H1 (cell line): ENCODE data around the gene CCNYL1. TPM values are rescaled to one million over a fixed set of nuclear protein-coding genes. Genes with fewer than 3 reads are reported as not detected.

Experiments used
- CTCF ChIA-PET: fragments of 300-600 bp; sonication (Branson Sonifier 250); formaldehyde crosslinking; loops from one replicate; lab custom pipeline; 2021; ENCODE audit not compliant: partially characterized antibody; lab: Charles Lee
- POLR2A ChIA-PET: fragments of 300-600 bp; sonication (Branson Sonifier 250); formaldehyde crosslinking; loops from one replicate; lab custom pipeline; 2021; ENCODE audit warnings: inconsistent platforms; ENCODE audit not compliant: partially characterized antibody; lab: Charles Lee
- DNase-seq, 2 experiments: peaks; one replicate each; pipeline versions ENCODE4 v3.0.0 to v3.0.0-alpha.2; 2010 to 2022; ENCODE audit warnings: low spot score in 2 of 2, low read depth in 1 of 2, mixed read lengths in 1 of 2
- FAIRE-seq: peaks from 2 replicates; lab custom pipeline; 2011; peaks lifted over from hg19 to GRCh38; lab: Jason Lieb, UNC
- H2AFZ ChIP-seq: 2 replicates; pipeline ENCODE4 v1.8.1; 2012; ENCODE audit warnings: low read length, inconsistent platforms
- H2AK5ac ChIP-seq: 2 replicates; pipeline ENCODE4 v1.6.1; 2013; ENCODE audit warnings: low read depth, low read length
- H2BK120ac ChIP-seq: replicated peaks from 2 replicates; pipeline ENCODE3; 2013; ENCODE audit warnings: low read depth, low read length, inconsistent platforms
- H2BK12ac ChIP-seq: 2 replicates; pipeline ENCODE4 v1.6.1; 2013; ENCODE audit warnings: low read depth, low read length
- H2BK15ac ChIP-seq: 2 replicates; pipeline ENCODE4 v1.6.1; 2013; ENCODE audit warnings: low read length
- H2BK20ac ChIP-seq: 2 replicates; pipeline ENCODE4 v1.6.1; 2013; ENCODE audit warnings: low read length
- H2BK5ac ChIP-seq: 2 replicates; pipeline ENCODE4 v1.6.1; 2013; ENCODE audit warnings: low read depth, low read length
- H3K14ac ChIP-seq: 2 replicates; pipeline ENCODE4 v1.6.1; 2013; ENCODE audit warnings: inconsistent platforms; ENCODE audit not compliant: insufficient read length
- H3K18ac ChIP-seq: 2 replicates; pipeline ENCODE4 v1.6.1; 2013; ENCODE audit warnings: low read length; ENCODE audit errors: extremely low read depth
- H3K23ac ChIP-seq: 2 replicates; pipeline ENCODE4 v1.6.1; 2013; ENCODE audit warnings: inconsistent platforms; ENCODE audit not compliant: insufficient read length
- H3K23me2 ChIP-seq: 2 replicates; pipeline ENCODE4 v1.6.1; 2013; ENCODE audit warnings: low read depth, low read length
- H3K27ac ChIP-seq: 2 replicates; pipeline ENCODE4 v1.6.1; 2011; ENCODE audit warnings: low read depth, low read length, inconsistent platforms
- H3K27me3 ChIP-seq, 4 experiments: replicated peaks in 1 of 4; 1 replicate in 1 of 4; 2 replicates in 3 of 4; pipeline versions ENCODE4 v1.6.1 to v1.8.1; 2011 to 2013; ENCODE audit warnings: low read length in 3 of 4, mild to moderate bottlenecking in 3 of 4, inconsistent platforms in 2 of 4, mixed read lengths in 2 of 4, moderate library complexity in 1 of 4; ENCODE audit not compliant: control insufficient read depth in 3 of 4, insufficient read depth in 3 of 4; ENCODE audit errors: extremely low read depth in 1 of 4
- H3K36me3 ChIP-seq, 4 experiments: 2 replicates each; pipeline versions ENCODE4 v1.6.1 to v1.8.1; 2011 to 2013; ENCODE audit warnings: mild to moderate bottlenecking in 4 of 4, low read length in 3 of 4, moderate library complexity in 2 of 4, control low read depth in 1 of 4, inconsistent platforms in 1 of 4; ENCODE audit not compliant: insufficient read depth in 4 of 4, control insufficient read depth in 2 of 4
- H3K4ac ChIP-seq: replicated peaks from 2 replicates; pipeline ENCODE3; 2013; ENCODE audit warnings: low read length, low read depth, mixed read lengths, inconsistent platforms; ENCODE audit not compliant: insufficient read length
- H3K4me1 ChIP-seq, 4 experiments: replicated peaks in 1 of 4; 1 replicate in 1 of 4; 2 replicates in 3 of 4; pipeline versions ENCODE4 v1.6.1 to v1.8.1; 2011 to 2013; ENCODE audit warnings: low read length in 3 of 4, inconsistent platforms in 2 of 4, mixed read lengths in 1 of 4; ENCODE audit not compliant: insufficient read depth in 4 of 4, control insufficient read depth in 3 of 4
- H3K4me2 ChIP-seq, 2 experiments: 2 replicates each; pipeline versions ENCODE4 v1.6.1 to v1.8.1; 2011 to 2013; ENCODE audit warnings: low read depth in 2 of 2, low read length in 2 of 2, control low read depth in 1 of 2, inconsistent platforms in 1 of 2, mild to moderate bottlenecking in 1 of 2; ENCODE audit not compliant: insufficient read depth in 1 of 2
- H3K4me3 ChIP-seq, 4 experiments: fragments of 200-600, 300-600 bp in 1 of 4; sonication (generic), shearing (Covaris generic), sonication (Bioruptor Twin) in 1 of 4; 2 replicates each; pipeline versions ENCODE4 v1.5.1 to v1.8.1; 2011 to 2016; ENCODE audit warnings: low read length in 4 of 4, low read depth in 3 of 4, control low read depth in 2 of 4, inconsistent platforms in 2 of 4, mild to moderate bottlenecking in 2 of 4, mixed read lengths in 1 of 4, moderate library complexity in 1 of 4; ENCODE audit not compliant: insufficient read depth in 2 of 4; ENCODE audit errors: extremely low read depth in 1 of 4
- H3K56ac ChIP-seq: replicated peaks from 2 replicates; pipeline ENCODE3; 2013; ENCODE audit warnings: low read depth, mild to moderate bottlenecking, mixed read lengths, low read length, inconsistent platforms; ENCODE audit not compliant: insufficient read length
- H3K79me1 ChIP-seq: 2 replicates; pipeline ENCODE4 v1.6.1; 2013; ENCODE audit warnings: low read depth, low read length, control low read depth
- H3K79me2 ChIP-seq, 2 experiments: 2 replicates each; pipeline versions ENCODE4 v1.6.1 to v1.8.1; 2012 to 2013; ENCODE audit warnings: low read length in 2 of 2, mild to moderate bottlenecking in 2 of 2, inconsistent platforms in 1 of 2; ENCODE audit not compliant: insufficient read depth in 2 of 2, control insufficient read depth in 1 of 2
- H3K9ac ChIP-seq, 4 experiments: replicated peaks in 1 of 4; 1 replicate in 1 of 4; 2 replicates in 3 of 4; pipeline versions ENCODE4 v1.6.1 to v1.8.1; 2011 to 2013; ENCODE audit warnings: low read depth in 3 of 4, low read length in 3 of 4, control low read depth in 2 of 4, mild to moderate bottlenecking in 2 of 4, moderate library complexity in 2 of 4, inconsistent platforms in 1 of 4; ENCODE audit errors: extremely low read depth in 1 of 4
- H3K9me3 ChIP-seq, 2 experiments: 2 replicates each; pipeline versions ENCODE4 v1.6.1 to v1.8.1; 2012 to 2013; ENCODE audit warnings: mild to moderate bottlenecking in 2 of 2, moderate library complexity in 2 of 2, control low read depth in 1 of 2, inconsistent platforms in 1 of 2, low read depth in 1 of 2, low read length in 1 of 2, mixed read lengths in 1 of 2; ENCODE audit not compliant: insufficient read depth in 2 of 2
- H4K20me1 ChIP-seq, 2 experiments: replicated peaks in 1 of 2; 2 replicates each; pipeline versions ENCODE3 to v1.8.1; 2011 to 2013; ENCODE audit warnings: inconsistent platforms in 2 of 2, low read length in 2 of 2, mild to moderate bottlenecking in 1 of 2; ENCODE audit not compliant: insufficient read depth in 2 of 2, control insufficient read depth in 1 of 2
- H4K5ac ChIP-seq: 2 replicates; pipeline ENCODE4 v1.6.1; 2013; ENCODE audit warnings: low read length, low read depth, mixed read lengths, inconsistent platforms; ENCODE audit not compliant: insufficient read length
- H4K8ac ChIP-seq: 2 replicates; pipeline ENCODE4 v1.8.0; 2013; ENCODE audit warnings: mild to moderate bottlenecking, moderate library complexity, low read length, inconsistent platforms; ENCODE audit not compliant: insufficient read depth; ENCODE audit errors: extremely low read depth
- H4K91ac ChIP-seq: replicated peaks from 2 replicates; pipeline ENCODE3; 2013; ENCODE audit warnings: low read length, mixed read lengths, inconsistent platforms; ENCODE audit not compliant: insufficient read length
- CBX8 ChIP-seq: fragments of 300-800, 300-1000 bp; sonication (generic); IDR thresholded peaks from 2 replicates; pipeline ENCODE4 v1.7.1; 2016; ENCODE audit warnings: low read depth, low read length, borderline replicate concordance
- RAD21 ChIP-seq, 2 experiments: IDR thresholded peaks in 1 of 2; conservative IDR thresholded peaks in 1 of 2; 2 replicates each; pipeline ENCODE4 v1.6.1; 2011; ENCODE audit warnings: low read depth in 2 of 2, low read length in 2 of 2, improper control_type of control experiment in 1 of 2, inconsistent platforms in 1 of 2, mild to moderate bottlenecking in 1 of 2, moderate library complexity in 1 of 2
- SIRT6 ChIP-seq: IDR thresholded peaks from one replicate; pipeline ENCODE4 v1.7.1; 2012; ENCODE audit warnings: low read length, inconsistent platforms
- WGBS, 2 experiments: shearing (Covaris generic) in 1 of 2; methylation state at CpG; one replicate each; pipeline versions ENCODE4 v1.1.6 to v1.1.7; 2013 to 2015; ENCODE audit warnings: low lambda C conversion rate in 2 of 2, mixed read lengths in 2 of 2, inconsistent platforms in 1 of 2, low coverage in 1 of 2, missing lambda C conversion rate in 1 of 2; ENCODE audit not compliant: insufficient replicate concordance in 2 of 2, insufficient coverage in 1 of 2, insufficient read length in 1 of 2; ENCODE audit errors: extremely low coverage in 1 of 2, missing lambda C conversion rate in 1 of 2; 5-methylcytosine and 5-hydroxymethylcytosine counted together
- polyA plus RNA-seq, 7 experiments: library from polyadenylated mRNA; depleted of rRNA in 3 of 7; stranded (reverse) in 5 of 7; unstranded in 2 of 7; fragments of >200 nt in 5 of 7; fragments of 200-250 nt in 2 of 7; gene quantifications; 1 replicate in 5 of 7; 2 replicates in 1 of 7; 4 replicates in 1 of 7; pipeline versions ENCODE4 v1.2.1 to v1.2.3, GENCODE V29; 2011 to 2013; ENCODE audit warnings: missing spikeins in 2 of 7, mixed read lengths in 2 of 7
- total RNA-seq: library from RNA; stranded (reverse); fragmentation: NEBNext Ultra II Directional; extraction: Animal tissue kit (Norgen Biotek cat#: 25700); gene quantifications from 2 replicates; pipeline ENCODE4 v1.2.1, GENCODE V29; 2021

CCNYL1 gene
- total and polyA plus RNA-seq, 2 of the 8 experiments (the other 6 are each of a cell fraction or from before 2014, with no cell fraction given) = 13.3 to 35.4 TPM

GRCh38 chr2:207767461-207768167, 56.2 kb downstream of the CCNYL1 start:
- H3K79me2 ChIP-seq = peaks cover 34 to 65% of the 10 kb centered on the region in 2 experiments
- peak overlapping the region; percentile 29 for H4K91ac ChIP-seq
- H2BK20ac ChIP-seq = peak overlapping the region; percentile 77; the same call in 1 of the 2 replicates
- H3K4ac ChIP-seq = peak overlapping the region; percentile 0
- H4K5ac ChIP-seq = peak overlapping the region; percentile 23
- peak overlapping the region; percentile 69 for H4K8ac ChIP-seq
- H3K23ac ChIP-seq = no peak overlapping the region
- H3K9ac ChIP-seq = peak overlapping the region in 1 of 4 experiments; percentile 69; a peak in 2 of 7 replicates
- WGBS, 2 experiments = 67% methylated on average over 50 of the region's 56 CpGs; no CpG with 5 or more reads in 1 of the 2 experiments
- ChIA-PET POLR2A (interaction anchor here (0.8 to 3.7 kb wide), 12 partner anchors 10 to 209 kb away, joined by 3 to 21 read pairs (median 4); partner anchors contain the start of gene CCNYL1), CTCF (interaction anchor here (0.6 to 7.4 kb wide), 31 partner anchors 9 to 273 kb away, joined by 3 to 69 read pairs (median 4); partner anchors contain the start of gene METTL21A)
- H3K56ac ChIP-seq = no peak overlapping the region
- peaks cover 32% of the 10 kb centered on the region for H3K23me2 ChIP-seq
- H2AK5ac ChIP-seq = peak overlapping the region; percentile 87
- peak overlapping the region; percentile 73 for H2BK5ac ChIP-seq
- peaks cover 8% of the 10 kb centered on the region for H3K79me1 ChIP-seq
- H3K27me3 ChIP-seq = peaks cover 0 to 4% (median 1%) of the 10 kb centered on the region in 4 experiments; a peak in 1 of 7 replicates
- H3K9me3 ChIP-seq = no peaks in the 10 kb centered on the region
- peak overlapping the region; percentile 99 for H2BK15ac ChIP-seq
- H2BK12ac ChIP-seq = peak overlapping the region; percentile 98
- H4K20me1 ChIP-seq = peaks cover 15 to 22% of the 10 kb centered on the region in 2 experiments
- H3K18ac ChIP-seq = peak overlapping the region; percentile 91
- DNase-seq (no peak), FAIRE-seq (no peak)
- H2AFZ ChIP-seq = no peak overlapping the region
- peak overlapping the region; percentile 86 to 90 for H3K4me2 ChIP-seq
- peaks cover 2 to 56% (median 12%) of the 10 kb centered on the region in 4 experiments; a peak in 7 of 8 replicates for H3K36me3 ChIP-seq
- no peak overlapping the region for H2BK120ac ChIP-seq
- H3K4me1 ChIP-seq = peaks cover 7 to 49% (median 33%) of the 10 kb centered on the region in 4 experiments
- H3K14ac ChIP-seq = no peak overlapping the region
- H3K27ac ChIP-seq = 0 out of 2 replicates have a peak overlapping the region, but pooled peaks have one; percentile 6
- peak overlapping the region; percentile 84 to 96 (median 86) for H3K4me3 ChIP-seq
- TF ChIP-seq CBX8 = no peak
- TF ChIP-seq SIRT6 = no peak
- TF ChIP-seq RAD21 (IDR thresholded peaks at IDR 0.05 in 1 of 2, conservative IDR thresholded peaks at IDR 0.05 in 1 of 2; ENCODE audit: low read depth in 2 of 2, low read length in 2 of 2) = peak; percentile 63 to 71
